ENCODE results near the gene DNAL4. TPM values are rescaled to one million over a fixed set of nuclear protein-coding genes. Genes with fewer than 3 reads are reported as not detected.

Gene DNAL4
- polyA plus RNA-seq, 3 donors = 8.9 to 9.3 (median 9.0) TPM

- Histone ChIP-seq H4K20me1 (ENCODE audit: insufficient read depth, low read length) (peaks cover 100% of the 10 kb centered on the region), H3K79me2 (ENCODE audit: insufficient read depth, low read length) (no peaks in the 10 kb centered on the region), H3K4me3 (replicated peaks in 1 of 3; ENCODE audit: low read depth in 2 of 3, low read length in 3 of 3) (no peak overlapping the region), H3K9ac (ENCODE audit: insufficient read depth, low read length, poor library complexity, severe bottlenecking) (no peak overlapping the region), H3K4me1 (ENCODE audit: control insufficient read depth in 1 of 2, insufficient read depth in 2 of 2, low read length in 2 of 2) (no peaks in the 10 kb centered on the region), H2AFZ (ENCODE audit: insufficient read depth, low read depth, low read length, poor library complexity, severe bottlenecking) (no peak overlapping the region), H3K9me3 (replicated peaks in 1 of 2; ENCODE audit: control insufficient read depth in 1 of 2, insufficient read depth in 1 of 2, low read length in 2 of 2) (no peaks in the 10 kb centered on the region), H3K4me2 (replicated peaks; ENCODE audit: extremely low read depth, low read length, poor library complexity, severe bottlenecking) (no peak overlapping the region), H3K27ac (ENCODE audit: low read depth in 1 of 2, low read length in 2 of 2) (peak overlapping the region in 1 of 2 donors; percentile 35), H3K27me3 (ENCODE audit: control insufficient read depth in 2 of 2, insufficient read depth in 2 of 2, low read length in 2 of 2) (no peaks in the 10 kb centered on the region), H3K36me3 (replicated peaks in 1 of 2; ENCODE audit: control insufficient read depth in 1 of 2, insufficient read depth in 2 of 2, low read length in 2 of 2) (peaks cover 77 to 91% of the 10 kb centered on the region in 2 donors)
- Mint-ChIP-seq H3K9me3 (no peaks in the 10 kb centered on the region), H3K27me3 (ENCODE audit: low read depth in 3 of 3) (peaks cover 0 to 1% (median 0%) of the 10 kb centered on the region in 3 donors), H3K4me1 (peaks cover 8% of the 10 kb centered on the region), H3K4me3 (no peak overlapping the region), H3K27ac (peak overlapping the region in 4 of 7 donors; percentile 32 to 72 (median 52)), H3K36me3 (peaks cover 71 to 87% of the 10 kb centered on the region in 2 donors)
- intact Hi-C loops (cut with micrococcal nuclease) = no loop called here
- DNase-seq = no peak
- no peak for TF ChIP-seq CTCF (IDR thresholded peaks at IDR 0.05)
- 91% methylated on average over 13 of the region's 13 CpGs for WGBS (ENCODE audit: insufficient coverage)
These were observed 61.6 kb downstream of the DNAL4 start for GRCh38 chr22:38732251-38732815.

DNA sequence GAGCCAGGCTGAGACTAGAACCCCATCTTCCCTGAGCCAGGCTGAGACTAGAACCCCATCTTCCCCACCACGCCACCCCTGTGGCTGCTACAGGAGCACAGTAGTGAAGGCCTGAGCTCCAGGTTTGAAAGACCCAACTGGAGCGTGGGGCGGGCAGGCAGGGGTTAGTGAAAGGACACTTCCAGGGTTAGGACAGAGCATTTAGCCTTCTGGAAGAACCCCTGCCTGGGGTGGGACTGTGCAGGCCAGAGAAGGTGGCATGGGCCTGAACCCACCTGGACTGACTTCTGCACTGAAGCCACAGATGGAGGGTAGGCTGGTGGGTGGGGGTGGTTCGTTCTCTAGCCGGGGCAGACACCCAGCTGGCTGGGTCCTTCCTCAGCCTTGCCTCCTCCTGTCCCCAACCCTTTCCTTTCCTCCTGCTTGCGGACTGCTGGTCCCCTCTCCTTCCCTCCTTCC lies 62.2 kb downstream of the DNAL4 start:
- Histone ChIP-seq H2AFZ (ENCODE audit: insufficient read depth, low read depth, low read length, poor library complexity, severe bottlenecking) (no peak overlapping the region), H3K36me3 (replicated peaks in 1 of 2; ENCODE audit: control insufficient read depth in 1 of 2, insufficient read depth in 2 of 2, low read length in 2 of 2) (peaks cover 77 to 91% of the 10 kb centered on the region in 2 donors), H3K27ac (ENCODE audit: low read depth in 1 of 2, low read length in 2 of 2) (peak overlapping the region in 1 of 2 donors; percentile 7), H3K79me2 (ENCODE audit: insufficient read depth, low read length) (no peaks in the 10 kb centered on the region), H3K4me1 (ENCODE audit: control insufficient read depth in 1 of 2, insufficient read depth in 2 of 2, low read length in 2 of 2) (no peaks in the 10 kb centered on the region), H3K27me3 (ENCODE audit: control insufficient read depth in 2 of 2, insufficient read depth in 2 of 2, low read length in 2 of 2) (no peaks in the 10 kb centered on the region), H3K4me2 (replicated peaks; ENCODE audit: extremely low read depth, low read length, poor library complexity, severe bottlenecking) (no peak overlapping the region), H4K20me1 (ENCODE audit: insufficient read depth, low read length) (peaks cover 100% of the 10 kb centered on the region), H3K4me3 (replicated peaks in 1 of 3; ENCODE audit: low read depth in 2 of 3, low read length in 3 of 3) (no peak overlapping the region), H3K9ac (ENCODE audit: insufficient read depth, low read length, poor library complexity, severe bottlenecking) (no peak overlapping the region), H3K9me3 (replicated peaks in 1 of 2; ENCODE audit: control insufficient read depth in 1 of 2, insufficient read depth in 1 of 2, low read length in 2 of 2) (no peaks in the 10 kb centered on the region)
- TF ChIP-seq CTCF (IDR thresholded peaks at IDR 0.05) = no peak
- Mint-ChIP-seq H3K27me3 (ENCODE audit: low read depth in 3 of 3) (peaks cover 0 to 1% (median 0%) of the 10 kb centered on the region in 3 donors), H3K9me3 (no peaks in the 10 kb centered on the region), H3K36me3 (peaks cover 71 to 87% of the 10 kb centered on the region in 2 donors), H3K4me3 (no peak overlapping the region), H3K27ac (peak overlapping the region in 4 of 7 donors; percentile 10 to 68 (median 52)), H3K4me1 (peaks cover 8% of the 10 kb centered on the region)
- intact Hi-C loops (cut with micrococcal nuclease) = no loop called here
- DNase-seq = no peak
- WGBS (ENCODE audit: insufficient coverage) = 92% methylated on average over 4 of the region's 6 CpGs
